Bronchial epithelial cell (primary cell): ENCODE data around the gene CD3E. TPM values are rescaled to one million over a fixed set of nuclear protein-coding genes. Genes with fewer than 3 reads are reported as not detected.
A peak's percentile ranks its signal among the peaks of the same experiment; 100 is the strongest.

Experiments
- DNase-seq: peaks from one replicate; pipeline ENCODE4 v3.0.0-alpha.2; 2010; ENCODE audit warnings: low read depth
- FAIRE-seq: peaks from 2 replicates; lab custom pipeline; 2011; peaks lifted over from hg19 to GRCh38; lab: Jason Lieb, UNC
- H3K27me3 ChIP-seq: 2 replicates; pipeline ENCODE4 v1.5.1; 2011; ENCODE audit warnings: low read length; ENCODE audit not compliant: control insufficient read depth, insufficient read depth
- H3K36me3 ChIP-seq: 2 replicates; pipeline ENCODE4 v1.5.1; 2011; ENCODE audit warnings: low read length; ENCODE audit not compliant: control insufficient read depth, insufficient read depth
- H3K4me3 ChIP-seq: 2 replicates; pipeline ENCODE4 v1.5.1; 2011; ENCODE audit warnings: mild to moderate bottlenecking, low read depth, low read length, control low read depth
- total RNA-seq: library from RNA; depleted of rRNA; stranded (reverse); fragments of >200 nt; gene quantifications from 2 replicates; pipeline ENCODE4 v1.2.1, GENCODE V29; 2014
- TF ChIP-seq, protein P1 (sequence below): IDR thresholded peaks from 2 replicates; pipeline ENCODE4 v1.5.1; 2011; ENCODE audit warnings: mild to moderate bottlenecking, moderate library complexity, low read length, control low read depth, inconsistent platforms; ENCODE audit not compliant: insufficient read depth, severe bottlenecking

Gene CD3E
- total RNA-seq, 1 donor from 2014 or later: not detected

DNA sequence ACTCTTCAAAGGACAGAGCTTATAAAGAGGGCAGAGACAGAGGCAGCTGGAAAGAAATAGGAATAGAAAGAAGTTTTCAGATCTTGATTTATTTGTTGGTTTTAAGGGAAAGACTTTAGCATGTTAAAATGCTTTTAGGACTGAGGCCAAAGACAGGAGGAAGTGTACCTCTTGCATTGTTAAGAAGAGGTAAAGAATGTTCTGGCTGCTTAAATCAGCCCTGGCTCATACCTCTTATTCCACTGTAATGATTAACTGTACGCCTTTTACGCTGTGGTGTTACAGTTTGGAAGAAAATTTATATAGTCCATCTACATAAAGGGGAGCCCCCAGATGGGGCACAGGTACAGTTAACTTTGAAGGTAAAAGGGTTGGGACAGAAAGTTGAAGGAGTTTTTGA lies 30.3 kb upstream of the CD3E start:
- TF ChIP-seq, protein P1, sequence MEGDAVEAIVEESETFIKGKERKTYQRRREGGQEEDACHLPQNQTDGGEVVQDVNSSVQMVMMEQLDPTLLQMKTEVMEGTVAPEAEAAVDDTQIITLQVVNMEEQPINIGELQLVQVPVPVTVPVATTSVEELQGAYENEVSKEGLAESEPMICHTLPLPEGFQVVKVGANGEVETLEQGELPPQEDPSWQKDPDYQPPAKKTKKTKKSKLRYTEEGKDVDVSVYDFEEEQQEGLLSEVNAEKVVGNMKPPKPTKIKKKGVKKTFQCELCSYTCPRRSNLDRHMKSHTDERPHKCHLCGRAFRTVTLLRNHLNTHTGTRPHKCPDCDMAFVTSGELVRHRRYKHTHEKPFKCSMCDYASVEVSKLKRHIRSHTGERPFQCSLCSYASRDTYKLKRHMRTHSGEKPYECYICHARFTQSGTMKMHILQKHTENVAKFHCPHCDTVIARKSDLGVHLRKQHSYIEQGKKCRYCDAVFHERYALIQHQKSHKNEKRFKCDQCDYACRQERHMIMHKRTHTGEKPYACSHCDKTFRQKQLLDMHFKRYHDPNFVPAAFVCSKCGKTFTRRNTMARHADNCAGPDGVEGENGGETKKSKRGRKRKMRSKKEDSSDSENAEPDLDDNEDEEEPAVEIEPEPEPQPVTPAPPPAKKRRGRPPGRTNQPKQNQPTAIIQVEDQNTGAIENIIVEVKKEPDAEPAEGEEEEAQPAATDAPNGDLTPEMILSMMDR: no peak
- Histone ChIP-seq H3K36me3 (no peaks in the 10 kb centered on the region), H3K27me3 (no peaks in the 10 kb centered on the region), H3K4me3 (no peak overlapping the region)
- no peak for FAIRE-seq
- peak; percentile 37 for DNase-seq

DNA sequence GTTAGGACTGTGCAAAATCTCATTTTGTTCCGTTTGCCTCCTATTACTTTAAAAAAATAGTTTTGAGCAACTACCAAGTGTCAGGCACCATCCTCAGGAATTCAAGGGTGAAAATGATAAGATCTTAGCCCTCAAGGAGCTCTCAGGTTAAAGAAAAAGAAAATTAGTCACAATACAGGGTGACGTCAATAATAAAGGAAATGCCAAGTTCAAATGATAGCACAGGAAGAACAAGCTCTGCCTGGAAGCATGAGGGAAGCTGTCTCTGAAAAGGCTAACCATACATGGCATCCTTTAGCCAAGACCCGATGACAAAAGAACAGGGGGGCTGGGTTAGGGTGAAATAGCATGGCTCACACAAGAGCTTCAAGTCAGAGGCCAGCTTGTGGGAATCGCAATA lies 29.4 kb upstream of the CD3E start:
- TF ChIP-seq, protein P1: no peak
- FAIRE-seq: no peak
- peak; percentile 92 for DNase-seq
- Histone ChIP-seq H3K4me3 (no peak overlapping the region), H3K36me3 (no peaks in the 10 kb centered on the region), H3K27me3 (no peaks in the 10 kb centered on the region)

DNA sequence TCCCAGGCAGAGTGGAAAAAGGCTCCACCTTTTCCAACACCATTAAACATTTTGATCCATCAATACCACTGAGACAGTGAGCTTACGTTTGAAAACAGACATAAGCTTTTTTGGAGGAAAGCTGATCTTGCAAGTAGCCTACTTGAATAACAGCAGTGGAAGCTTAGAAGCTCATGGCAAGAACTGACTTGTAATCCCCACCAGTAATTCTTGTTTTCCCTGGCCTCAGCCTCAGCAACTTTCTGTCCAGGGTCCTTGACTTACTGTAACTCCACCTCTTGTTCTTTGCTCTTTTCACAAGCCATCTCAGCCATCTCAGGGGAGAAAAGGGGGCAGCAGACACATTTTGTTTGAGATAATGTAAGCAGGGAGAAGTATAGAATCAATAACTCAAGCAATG lies 28.1 kb upstream of the CD3E start:
- no peak overlapping the region for H3K4me3 ChIP-seq
- peak; percentile 36 for FAIRE-seq
- H3K36me3 ChIP-seq: no peaks in the 10 kb centered on the region
- TF ChIP-seq, protein P1: no peak
- H3K27me3 ChIP-seq: no peaks in the 10 kb centered on the region
- peak; percentile 88 for DNase-seq

DNA sequence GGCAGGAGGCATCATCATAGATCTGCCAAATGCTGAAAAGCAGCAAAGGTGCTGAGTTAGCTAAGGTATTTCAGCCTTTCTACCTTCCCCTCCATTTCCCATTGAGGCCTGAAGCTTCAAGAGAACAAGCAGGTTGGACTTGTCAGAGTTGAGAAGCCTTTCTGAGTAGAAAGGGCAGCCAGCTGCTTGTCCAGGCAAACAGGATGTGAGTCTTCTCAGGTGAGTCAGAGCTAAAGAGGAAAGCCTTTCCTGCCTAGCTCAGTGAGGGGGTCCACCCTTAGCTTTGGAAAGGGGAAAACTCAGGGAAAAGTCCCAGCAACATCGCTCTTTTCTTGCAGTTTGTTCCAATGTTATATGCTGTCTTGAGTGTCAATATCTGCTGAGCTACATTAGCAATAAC lies 27.2 kb upstream of the CD3E start:
- H3K4me3 ChIP-seq: no peak overlapping the region
- H3K27me3 ChIP-seq: no peaks in the 10 kb centered on the region
- DNase-seq: peak; percentile 96
- FAIRE-seq: no peak
- no peaks in the 10 kb centered on the region for H3K36me3 ChIP-seq
- TF ChIP-seq, protein P1: no peak

DNA sequence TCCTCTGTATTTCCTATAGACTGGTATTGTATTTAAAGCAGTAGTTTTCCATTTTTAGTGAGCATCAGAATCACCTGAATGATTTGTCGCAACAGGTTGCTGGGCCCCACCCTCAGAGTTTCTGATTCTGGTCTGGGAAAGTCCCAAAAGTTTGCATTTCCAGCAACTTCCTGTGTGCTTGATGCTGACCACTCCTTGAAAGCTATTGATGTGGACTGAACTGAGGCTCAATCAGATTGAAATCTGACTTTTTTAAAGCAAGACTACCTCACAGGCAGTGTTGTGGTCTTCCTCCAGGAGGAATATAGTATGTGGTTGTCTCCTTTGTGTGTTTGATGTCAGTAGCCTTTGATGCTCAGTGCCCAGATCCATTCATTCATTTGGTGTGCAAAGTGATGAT lies 23.2 kb upstream of the CD3E start:
- H3K36me3 ChIP-seq: no peaks in the 10 kb centered on the region
- peak; percentile 67 for DNase-seq
- FAIRE-seq: no peak
- no peaks in the 10 kb centered on the region for H3K27me3 ChIP-seq
- H3K4me3 ChIP-seq: no peak overlapping the region
- TF ChIP-seq, protein P1: no peak

DNA sequence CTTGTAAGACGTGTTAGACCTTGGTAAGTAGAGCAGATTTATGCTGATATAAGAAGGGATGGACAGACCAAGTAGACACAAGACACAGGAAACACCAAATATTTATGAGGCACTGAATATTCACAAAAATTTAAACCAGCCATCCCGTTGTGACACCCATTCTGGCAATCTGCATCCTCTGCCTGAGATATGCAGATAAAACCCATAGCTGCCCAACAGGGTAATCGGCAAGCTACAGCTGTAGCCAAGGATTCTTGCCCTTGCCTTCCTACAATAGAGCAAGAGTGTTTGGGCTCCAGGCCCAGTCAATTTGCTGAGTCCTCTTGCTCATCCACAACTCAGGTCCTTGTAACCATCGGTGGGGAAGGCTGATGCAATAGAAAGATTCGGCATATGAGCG lies 21.9 kb upstream of the CD3E start:
- no peak for DNase-seq
- no peak for FAIRE-seq
- H3K27me3 ChIP-seq: no peaks in the 10 kb centered on the region
- TF ChIP-seq, protein P1: no peak
- no peaks in the 10 kb centered on the region for H3K36me3 ChIP-seq
- no peak overlapping the region for H3K4me3 ChIP-seq
